ENCODE results near the gene KRT72.

The KRT72 gene

DNA sequence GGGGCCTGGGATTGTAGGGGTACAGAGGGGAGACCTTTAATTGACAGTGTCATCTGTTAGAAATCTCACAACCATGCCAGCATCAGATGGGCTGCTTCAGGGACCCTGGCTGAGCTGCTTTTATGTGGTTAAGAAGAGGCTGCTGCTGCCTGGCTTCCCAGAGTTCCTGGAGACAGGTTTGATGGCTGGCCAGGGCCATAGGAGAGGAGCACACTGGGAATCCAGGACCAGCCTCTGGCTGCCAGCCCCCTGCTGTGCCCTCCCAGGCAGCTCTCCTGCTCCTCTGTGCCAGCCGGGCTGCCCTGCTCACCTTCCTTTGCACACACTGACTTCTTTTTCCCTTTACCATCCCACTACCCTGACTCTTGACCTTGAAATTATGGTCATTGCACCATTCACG is 17.6 kb upstream of the KRT72 start:
- no peak for TF ChIP-seq REST (IDR thresholded peaks at IDR 0.05; ENCODE audit: insufficient read depth in 1 of 2, low read depth in 2 of 2, low read length in 2 of 2)
- TF ChIP-seq SIN3A (IDR thresholded peaks at IDR 0.05; ENCODE audit: borderline replicate concordance, insufficient read depth, low read length) = no peak
- no peak for TF ChIP-seq TAF1 (IDR thresholded peaks at IDR 0.05; ENCODE audit: borderline replicate concordance, insufficient read depth, low read length)
- TF ChIP-seq FOXP2 (optimal IDR thresholded peaks at IDR 0.05; ENCODE audit: borderline replicate concordance, extremely low read depth, extremely low read length, insufficient read depth) = no peak
- no peak for TF ChIP-seq POLR2AphosphoS5 (IDR thresholded peaks at IDR 0.05; ENCODE audit: low read depth, low read length)

DNA sequence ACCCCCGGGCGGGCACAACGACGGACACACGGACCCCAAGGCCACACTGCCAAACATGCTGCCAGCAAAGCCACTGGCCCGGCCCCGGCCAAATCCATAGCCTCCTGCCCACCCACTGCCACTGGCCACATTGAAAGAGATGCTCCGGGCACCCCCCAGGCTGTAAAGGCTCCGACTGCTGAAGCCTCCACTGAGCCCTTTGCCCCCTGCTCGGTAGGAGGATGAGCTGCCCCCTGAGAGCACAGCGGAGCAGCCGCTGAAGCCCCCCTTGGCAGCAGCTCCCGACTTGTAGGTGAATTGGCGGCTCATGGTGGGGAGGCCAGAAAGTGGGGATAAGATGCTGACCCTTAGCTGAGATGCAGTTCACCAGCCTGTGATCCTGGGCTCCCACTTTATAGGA is 17.0 kb upstream of the KRT72 start, which contains the start of gene KRT73:
TSS of gene KRT73 (minus strand) at position 344 of the 400 bp plus-strand sequence. CDS start at position 309, 35 bp downstream.
- no peak for TF ChIP-seq TAF1 (IDR thresholded peaks at IDR 0.05; ENCODE audit: borderline replicate concordance, insufficient read depth, low read length)

DNA sequence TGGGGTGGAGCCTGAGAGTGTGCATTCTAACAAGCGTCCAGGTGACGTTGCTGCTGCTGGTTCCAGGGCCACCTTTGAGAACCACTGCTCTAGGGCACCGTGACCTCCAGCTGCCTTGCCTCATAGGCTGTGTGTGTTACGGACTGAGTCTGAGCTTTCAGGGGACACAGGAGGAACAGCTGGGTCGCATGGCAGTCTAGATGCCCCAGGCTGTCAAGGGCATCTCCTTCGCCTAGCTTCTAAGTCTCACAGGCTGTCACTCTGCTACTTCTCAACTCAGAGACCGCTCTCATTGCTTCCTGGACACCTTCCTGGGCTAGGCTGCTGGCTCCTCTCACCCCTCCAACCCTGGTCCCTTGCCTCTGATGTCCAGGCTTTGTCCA is 16.1 kb upstream of the KRT72 start:
- TF ChIP-seq POLR2AphosphoS5 (IDR thresholded peaks at IDR 0.05; ENCODE audit: low read depth, low read length) (no peak), FOXP2 (optimal IDR thresholded peaks at IDR 0.05; ENCODE audit: borderline replicate concordance, extremely low read depth, extremely low read length, insufficient read depth) (no peak), SIN3A (IDR thresholded peaks at IDR 0.05; ENCODE audit: borderline replicate concordance, insufficient read depth, low read length) (no peak), REST (IDR thresholded peaks at IDR 0.05; ENCODE audit: insufficient read depth in 1 of 2, low read depth in 2 of 2, low read length in 2 of 2) (no peak), TAF1 (IDR thresholded peaks at IDR 0.05; ENCODE audit: borderline replicate concordance, insufficient read depth, low read length) (no peak)

- TF ChIP-seq FOXP2 (optimal IDR thresholded peaks at IDR 0.05; ENCODE audit: borderline replicate concordance, extremely low read depth, extremely low read length, insufficient read depth) (no peak), SIN3A (IDR thresholded peaks at IDR 0.05; ENCODE audit: borderline replicate concordance, insufficient read depth, low read length) (no peak), REST (IDR thresholded peaks at IDR 0.05; ENCODE audit: insufficient read depth in 1 of 2, low read depth in 2 of 2, low read length in 2 of 2) (no peak)
These were observed 15.6 kb upstream of the KRT72 start for GRCh38 chr12:52616680-52617402.

GRCh38 chr12:52615912-52616311 is 14.6 kb upstream of the KRT72 start:
- TF ChIP-seq TAF1 (IDR thresholded peaks at IDR 0.05; ENCODE audit: borderline replicate concordance, insufficient read depth, low read length) (no peak), SIN3A (IDR thresholded peaks at IDR 0.05; ENCODE audit: borderline replicate concordance, insufficient read depth, low read length) (no peak), POLR2AphosphoS5 (IDR thresholded peaks at IDR 0.05; ENCODE audit: low read depth, low read length) (no peak), FOXP2 (optimal IDR thresholded peaks at IDR 0.05; ENCODE audit: borderline replicate concordance, extremely low read depth, extremely low read length, insufficient read depth) (no peak), REST (IDR thresholded peaks at IDR 0.05; ENCODE audit: insufficient read depth in 1 of 2, low read depth in 2 of 2, low read length in 2 of 2) (no peak)
